Effector memory CD8-positive, alpha-beta T cell (primary cell): Measurements from ENCODE around the gene TMEM108.

Experiments
- ATAC-seq: fragments of 150-1000 bp; cut with Tn5 transposase; replicated peaks from 2 replicates; pipeline ENCODE4 v1.10.0; 2021; ENCODE audit warnings: mild to moderate bottlenecking, moderate library complexity
- DNase-seq, 3 experiments: peaks; one replicate each; pipeline ENCODE4 v3.0.0; 2021
- H3K27ac Mint-ChIP-seq, 2 donors: one replicate each; pipeline ENCODE4 v1.8.0; 2022; ENCODE audit warnings: mild to moderate bottlenecking in 2 of 2, mixed read lengths in 2 of 2, moderate library complexity in 2 of 2
- H3K27me3 Mint-ChIP-seq, 2 donors: one replicate each; pipeline ENCODE4 v1.8.0; 2022; ENCODE audit warnings: mixed read lengths in 2 of 2
- H3K36me3 Mint-ChIP-seq: one replicate; pipeline ENCODE4 v1.8.0; 2022; ENCODE audit warnings: mild to moderate bottlenecking, moderate library complexity, mixed read lengths; ENCODE audit not compliant: insufficient read depth
- H3K4me1 Mint-ChIP-seq, 2 donors: one replicate each; pipeline ENCODE4 v1.8.0; 2022; ENCODE audit warnings: low read depth in 2 of 2, mixed read lengths in 2 of 2
- H3K4me3 Mint-ChIP-seq, 2 donors: one replicate each; pipeline ENCODE4 v1.8.0; 2022; ENCODE audit warnings: mild to moderate bottlenecking in 2 of 2, mixed read lengths in 2 of 2, moderate library complexity in 2 of 2
- H3K9me3 Mint-ChIP-seq, 2 donors: one replicate each; pipeline ENCODE4 v1.8.0; 2022; ENCODE audit warnings: mixed read lengths in 2 of 2

TMEM108 gene

GRCh38 chr3:133254151-133254550, 216.0 kb downstream of the TMEM108 start:
- Mint-ChIP-seq H3K27me3 (peaks cover 0 to 5% of the 10 kb centered on the region in 2 donors), H3K4me1 (no peaks in the 10 kb centered on the region), H3K27ac (no peak overlapping the region), H3K9me3 (no peaks in the 10 kb centered on the region), H3K36me3 (no peaks in the 10 kb centered on the region), H3K4me3 (no peak overlapping the region)
- no peak for ATAC-seq
- no peak for DNase-seq

- DNase-seq (no peak), ATAC-seq (no peak)
- Mint-ChIP-seq H3K4me1 (no peaks in the 10 kb centered on the region), H3K27ac (no peak overlapping the region), H3K27me3 (peaks cover 0 to 5% of the 10 kb centered on the region in 2 donors), H3K36me3 (no peaks in the 10 kb centered on the region), H3K9me3 (no peaks in the 10 kb centered on the region), H3K4me3 (no peak overlapping the region)
Observed at GRCh38 chr3:133254716-133255115, 216.5 kb downstream of the TMEM108 start.

GRCh38 chr3:133256787-133257483, 218.7 kb downstream of the TMEM108 start:
- H3K9me3 Mint-ChIP-seq = no peaks in the 10 kb centered on the region
- H3K27ac Mint-ChIP-seq = no peak overlapping the region
- no peaks in the 10 kb centered on the region for H3K4me1 Mint-ChIP-seq
- H3K4me3 Mint-ChIP-seq = no peak overlapping the region
- H3K36me3 Mint-ChIP-seq = no peaks in the 10 kb centered on the region
- no peak for ATAC-seq
- no peak for DNase-seq
- peaks cover 0 to 5% of the 10 kb centered on the region in 2 donors for H3K27me3 Mint-ChIP-seq

- Mint-ChIP-seq H3K4me1 (no peaks in the 10 kb centered on the region), H3K36me3 (no peaks in the 10 kb centered on the region), H3K4me3 (no peak overlapping the region), H3K9me3 (no peaks in the 10 kb centered on the region), H3K27ac (no peak overlapping the region), H3K27me3 (peaks cover 0 to 5% of the 10 kb centered on the region in 2 donors)
- ATAC-seq (no peak), DNase-seq (no peak)
Observed at GRCh38 chr3:133258358-133258757, 220.2 kb downstream of the TMEM108 start.

- Mint-ChIP-seq H3K27ac (no peak overlapping the region), H3K4me1 (no peaks in the 10 kb centered on the region), H3K9me3 (no peaks in the 10 kb centered on the region), H3K36me3 (no peaks in the 10 kb centered on the region), H3K4me3 (no peak overlapping the region), H3K27me3 (no peaks in the 10 kb centered on the region)
- ATAC-seq (no peak), DNase-seq (no peak)
Observed at GRCh38 chr3:133259767-133260166, 221.6 kb downstream of the TMEM108 start.

GRCh38 chr3:133262333-133262732, 224.1 kb downstream of the TMEM108 start:
- peaks cover 6 to 7% of the 10 kb centered on the region in 2 donors for H3K27me3 Mint-ChIP-seq
- ATAC-seq (no peak), DNase-seq (no peak)
- H3K4me1 Mint-ChIP-seq = no peaks in the 10 kb centered on the region
- no peaks in the 10 kb centered on the region for H3K36me3 Mint-ChIP-seq
- no peak overlapping the region for H3K27ac Mint-ChIP-seq
- no peak overlapping the region for H3K4me3 Mint-ChIP-seq
- no peaks in the 10 kb centered on the region for H3K9me3 Mint-ChIP-seq

GRCh38 chr3:133264920-133265319, 226.7 kb downstream of the TMEM108 start:
- H3K36me3 Mint-ChIP-seq = no peaks in the 10 kb centered on the region
- H3K9me3 Mint-ChIP-seq = no peaks in the 10 kb centered on the region
- H3K4me1 Mint-ChIP-seq = no peaks in the 10 kb centered on the region
- H3K27ac Mint-ChIP-seq = no peak overlapping the region
- ATAC-seq = no peak
- H3K27me3 Mint-ChIP-seq = peaks cover 6 to 7% of the 10 kb centered on the region in 2 donors
- no peak overlapping the region for H3K4me3 Mint-ChIP-seq
- no peak for DNase-seq

- Mint-ChIP-seq H3K4me1 (no peaks in the 10 kb centered on the region), H3K9me3 (no peaks in the 10 kb centered on the region), H3K4me3 (no peak overlapping the region), H3K27ac (no peak overlapping the region), H3K36me3 (no peaks in the 10 kb centered on the region), H3K27me3 (peaks cover 6 to 23% of the 10 kb centered on the region in 2 donors)
- DNase-seq (no peak), ATAC-seq (no peak)
Observed at GRCh38 chr3:133268726-133269134, 230.5 kb downstream of the TMEM108 start.

GRCh38 chr3:133269393-133269792, 231.2 kb downstream of the TMEM108 start:
- DNase-seq (no peak), ATAC-seq (no peak)
- Mint-ChIP-seq H3K36me3 (no peaks in the 10 kb centered on the region), H3K4me1 (no peaks in the 10 kb centered on the region), H3K4me3 (no peak overlapping the region), H3K27me3 (peaks cover 6 to 29% of the 10 kb centered on the region in 2 donors), H3K27ac (no peak overlapping the region), H3K9me3 (no peaks in the 10 kb centered on the region)

- Mint-ChIP-seq H3K4me3 (no peak overlapping the region), H3K36me3 (no peaks in the 10 kb centered on the region), H3K27ac (no peak overlapping the region), H3K4me1 (no peaks in the 10 kb centered on the region), H3K9me3 (no peaks in the 10 kb centered on the region), H3K27me3 (peaks cover 6 to 34% of the 10 kb centered on the region in 2 donors)
- DNase-seq (no peak), ATAC-seq (no peak)
Observed at GRCh38 chr3:133270631-133271030, 232.4 kb downstream of the TMEM108 start.

GRCh38 chr3:133271042-133271441, 232.9 kb downstream of the TMEM108 start:
- H3K9me3 Mint-ChIP-seq = no peaks in the 10 kb centered on the region
- DNase-seq (no peak), ATAC-seq (no peak)
- H3K27me3 Mint-ChIP-seq = peaks cover 4 to 33% of the 10 kb centered on the region in 2 donors
- no peak overlapping the region for H3K4me3 Mint-ChIP-seq
- no peak overlapping the region for H3K27ac Mint-ChIP-seq
- H3K36me3 Mint-ChIP-seq = no peaks in the 10 kb centered on the region
- no peaks in the 10 kb centered on the region for H3K4me1 Mint-ChIP-seq

- Mint-ChIP-seq H3K4me1 (no peaks in the 10 kb centered on the region), H3K36me3 (no peaks in the 10 kb centered on the region), H3K9me3 (no peaks in the 10 kb centered on the region), H3K27me3 (peaks cover 0 to 32% of the 10 kb centered on the region in 2 donors), H3K4me3 (no peak overlapping the region), H3K27ac (no peak overlapping the region)
- DNase-seq (no peak), ATAC-seq (no peak)
Observed at GRCh38 chr3:133271539-133271938, 233.3 kb downstream of the TMEM108 start.

- no peak overlapping the region for H3K4me3 Mint-ChIP-seq
- H3K9me3 Mint-ChIP-seq = no peaks in the 10 kb centered on the region
- H3K36me3 Mint-ChIP-seq = no peaks in the 10 kb centered on the region
- DNase-seq (no peak), ATAC-seq (no peak)
- peaks cover 0 to 34% of the 10 kb centered on the region in 2 donors for H3K27me3 Mint-ChIP-seq
- H3K27ac Mint-ChIP-seq = no peak overlapping the region
- H3K4me1 Mint-ChIP-seq = no peaks in the 10 kb centered on the region
Observed at GRCh38 chr3:133273346-133273745, 235.2 kb downstream of the TMEM108 start.

- Mint-ChIP-seq H3K9me3 (no peaks in the 10 kb centered on the region), H3K27me3 (peaks cover 0 to 34% of the 10 kb centered on the region in 2 donors), H3K36me3 (no peaks in the 10 kb centered on the region)
Observed at GRCh38 chr3:133274477-133274876, 236.3 kb downstream of the TMEM108 start.

More at GRCh38 chr3:133274477-133274876, 236.3 kb downstream of the TMEM108 start:
- H3K4me1 Mint-ChIP-seq = no peaks in the 10 kb centered on the region
- ATAC-seq = no peak
- no peak for DNase-seq
- H3K27ac Mint-ChIP-seq = no peak overlapping the region
- H3K4me3 Mint-ChIP-seq = no peak overlapping the region
